ENCODE measurements around the gene ANKDD1B.

DNA sequence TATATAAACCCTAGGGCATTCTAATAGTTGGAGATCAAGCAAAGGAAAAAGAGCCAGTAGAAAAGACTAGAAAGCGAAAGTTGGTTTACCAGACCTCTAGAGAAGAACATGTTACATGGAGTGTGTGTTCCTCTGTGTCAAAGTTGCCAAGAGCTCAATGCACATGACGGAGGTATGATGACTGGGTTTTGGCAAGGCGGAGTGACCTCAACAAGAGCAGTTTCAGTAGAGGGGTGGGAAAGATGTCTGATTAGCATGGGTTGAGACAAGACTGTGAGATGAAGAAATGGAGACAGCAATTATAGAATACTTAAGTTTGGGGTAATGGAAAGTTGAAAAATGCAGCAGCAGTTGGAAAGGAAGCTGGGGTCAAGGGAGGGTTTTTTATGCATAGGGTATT, 1.6 kb downstream of the ANKDD1B start:
- no peak for TF ChIP-seq POLR2A (IDR thresholded peaks at IDR 0.05)
- TF ChIP-seq, protein P1, sequence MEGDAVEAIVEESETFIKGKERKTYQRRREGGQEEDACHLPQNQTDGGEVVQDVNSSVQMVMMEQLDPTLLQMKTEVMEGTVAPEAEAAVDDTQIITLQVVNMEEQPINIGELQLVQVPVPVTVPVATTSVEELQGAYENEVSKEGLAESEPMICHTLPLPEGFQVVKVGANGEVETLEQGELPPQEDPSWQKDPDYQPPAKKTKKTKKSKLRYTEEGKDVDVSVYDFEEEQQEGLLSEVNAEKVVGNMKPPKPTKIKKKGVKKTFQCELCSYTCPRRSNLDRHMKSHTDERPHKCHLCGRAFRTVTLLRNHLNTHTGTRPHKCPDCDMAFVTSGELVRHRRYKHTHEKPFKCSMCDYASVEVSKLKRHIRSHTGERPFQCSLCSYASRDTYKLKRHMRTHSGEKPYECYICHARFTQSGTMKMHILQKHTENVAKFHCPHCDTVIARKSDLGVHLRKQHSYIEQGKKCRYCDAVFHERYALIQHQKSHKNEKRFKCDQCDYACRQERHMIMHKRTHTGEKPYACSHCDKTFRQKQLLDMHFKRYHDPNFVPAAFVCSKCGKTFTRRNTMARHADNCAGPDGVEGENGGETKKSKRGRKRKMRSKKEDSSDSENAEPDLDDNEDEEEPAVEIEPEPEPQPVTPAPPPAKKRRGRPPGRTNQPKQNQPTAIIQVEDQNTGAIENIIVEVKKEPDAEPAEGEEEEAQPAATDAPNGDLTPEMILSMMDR (IDR thresholded peaks at IDR 0.05 in 4 of 5, conservative IDR thresholded peaks at IDR 0.05 in 1 of 5), result no peak

All from gastrocnemius medialis (tissue), 4 donors.